ENCODE measurements around the gene GATAD2A.

GATAD2A gene

DNA sequence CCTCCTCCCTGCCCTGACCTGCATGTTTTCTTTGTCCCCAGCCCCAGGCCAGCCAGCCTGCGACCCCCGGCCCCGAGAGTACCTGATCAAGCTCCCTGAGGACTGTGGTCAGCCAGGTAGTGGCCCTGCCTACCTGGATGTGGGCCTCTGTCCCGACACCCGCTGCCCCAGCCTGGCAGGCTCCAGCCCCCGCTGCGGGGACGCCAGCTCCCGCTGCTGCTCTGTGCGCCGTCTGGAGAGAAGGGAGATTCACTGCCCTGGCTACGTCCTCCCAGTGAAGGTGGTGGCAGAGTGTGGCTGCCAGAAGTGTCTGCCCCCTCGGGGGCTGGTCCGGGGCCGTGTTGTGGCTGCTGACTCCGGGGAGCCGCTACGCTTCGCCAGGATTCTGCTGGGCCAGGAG lies 138.2 kb downstream of the GATAD2A start:
- in situ Hi-C loops (cut with MboI; ENCODE audit: low sequenced_read_pairs) = no loop called here

DNA sequence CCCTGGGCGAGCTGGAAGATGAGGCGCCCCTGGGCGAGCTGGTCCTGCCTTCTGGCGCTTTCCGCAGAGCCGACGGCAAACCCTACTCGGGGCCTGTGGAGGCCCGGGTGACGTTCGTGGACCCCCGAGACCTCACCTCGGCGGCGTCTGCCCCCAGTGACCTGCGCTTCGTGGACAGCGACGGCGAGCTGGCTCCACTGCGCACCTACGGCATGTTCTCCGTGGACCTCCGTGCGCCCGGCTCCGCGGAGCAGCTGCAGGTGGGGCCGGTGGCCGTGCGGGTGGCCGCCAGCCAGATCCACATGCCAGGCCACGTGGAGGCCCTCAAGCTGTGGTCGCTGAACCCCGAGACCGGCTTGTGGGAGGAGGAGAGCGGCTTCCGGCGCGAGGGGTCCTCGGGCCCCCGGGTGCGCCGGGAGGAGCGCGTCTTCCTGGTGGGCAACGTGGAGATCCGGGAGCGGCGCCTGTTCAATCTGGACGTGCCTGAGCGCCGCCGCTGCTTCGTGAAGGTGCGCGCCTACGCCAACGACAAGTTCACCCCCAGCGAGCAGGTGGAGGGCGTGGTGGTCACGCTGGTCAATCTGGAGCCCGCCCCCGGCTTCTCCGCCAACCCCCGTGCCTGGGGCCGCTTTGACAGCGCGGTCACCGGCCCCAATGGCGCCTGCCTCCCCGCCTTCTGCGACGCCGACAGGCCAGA lies 138.9 kb downstream of the GATAD2A start:
- in situ Hi-C loops (cut with MboI; ENCODE audit: low sequenced_read_pairs) = no loop called here

DNA sequence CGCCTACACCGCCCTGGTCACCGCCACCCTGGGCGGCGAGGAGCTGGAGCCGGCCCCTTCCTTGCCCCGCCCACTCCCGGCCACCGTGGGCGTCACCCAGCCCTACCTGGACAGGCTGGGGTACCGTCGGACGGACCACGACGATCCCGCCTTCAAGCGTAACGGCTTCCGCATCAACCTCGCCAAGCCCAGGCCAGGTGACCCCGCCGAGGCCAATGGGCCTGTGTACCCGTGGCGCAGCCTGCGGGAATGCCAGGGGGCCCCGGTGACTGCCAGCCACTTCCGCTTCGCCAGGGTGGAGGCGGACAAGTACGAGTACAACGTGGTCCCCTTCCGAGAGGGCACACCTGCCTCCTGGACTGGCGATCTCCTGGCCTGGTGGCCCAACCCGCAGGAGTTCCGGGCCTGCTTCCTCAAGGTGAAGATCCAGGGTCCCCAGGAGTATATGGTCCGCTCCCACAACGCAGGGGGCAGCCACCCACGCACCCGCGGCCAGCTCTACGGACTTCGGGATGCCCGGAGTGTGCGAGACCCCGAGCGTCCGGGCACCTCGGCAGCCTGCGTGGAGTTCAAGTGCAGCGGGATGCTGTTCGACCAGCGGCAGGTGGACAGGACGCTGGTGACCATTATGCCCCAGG lies 139.6 kb downstream of the GATAD2A start:
- in situ Hi-C loops (cut with MboI; ENCODE audit: low sequenced_read_pairs) = no loop called here

DNA sequence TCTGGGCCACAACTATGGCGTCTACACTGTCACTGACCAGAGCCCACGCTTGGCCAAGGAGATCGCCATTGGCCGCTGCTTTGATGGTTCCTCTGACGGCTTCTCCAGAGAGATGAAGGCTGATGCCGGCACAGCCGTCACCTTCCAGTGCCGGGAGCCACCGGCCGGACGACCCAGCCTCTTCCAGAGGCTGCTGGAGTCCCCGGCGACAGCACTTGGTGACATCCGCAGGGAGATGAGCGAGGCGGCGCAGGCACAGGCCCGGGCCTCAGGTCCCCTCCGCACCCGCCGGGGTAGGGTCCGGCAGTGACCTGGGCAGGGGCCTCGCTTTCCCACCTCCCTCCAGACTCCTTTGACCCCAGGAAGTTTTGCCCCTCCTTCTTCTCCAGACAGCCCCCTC lies 140.2 kb downstream of the GATAD2A start:
- in situ Hi-C loops (cut with MboI; ENCODE audit: low sequenced_read_pairs) = no loop called here

DNA sequence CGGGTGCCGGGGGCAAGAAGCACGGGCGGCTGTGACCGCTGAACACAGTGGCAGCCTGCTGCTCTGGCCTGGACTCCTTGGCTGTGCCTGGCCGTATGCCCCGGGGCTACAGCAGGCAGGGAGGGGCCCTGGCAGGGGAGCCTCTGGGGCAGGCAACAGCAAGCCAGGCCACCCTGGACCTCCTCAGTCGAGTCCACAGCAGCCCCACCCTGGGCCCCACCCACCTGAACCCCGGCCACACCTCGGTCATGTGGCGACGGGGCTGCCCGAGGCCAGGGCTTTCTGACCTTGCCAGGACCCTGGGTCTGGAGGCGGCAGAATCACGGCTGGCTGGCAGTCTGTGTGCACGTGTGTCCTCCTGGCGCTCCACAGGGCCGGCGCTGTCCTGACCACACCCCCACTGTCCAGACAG lies 141.3 kb downstream of the GATAD2A start:
- in situ Hi-C loops (cut with MboI; ENCODE audit: low sequenced_read_pairs) = no loop called here

DNA sequence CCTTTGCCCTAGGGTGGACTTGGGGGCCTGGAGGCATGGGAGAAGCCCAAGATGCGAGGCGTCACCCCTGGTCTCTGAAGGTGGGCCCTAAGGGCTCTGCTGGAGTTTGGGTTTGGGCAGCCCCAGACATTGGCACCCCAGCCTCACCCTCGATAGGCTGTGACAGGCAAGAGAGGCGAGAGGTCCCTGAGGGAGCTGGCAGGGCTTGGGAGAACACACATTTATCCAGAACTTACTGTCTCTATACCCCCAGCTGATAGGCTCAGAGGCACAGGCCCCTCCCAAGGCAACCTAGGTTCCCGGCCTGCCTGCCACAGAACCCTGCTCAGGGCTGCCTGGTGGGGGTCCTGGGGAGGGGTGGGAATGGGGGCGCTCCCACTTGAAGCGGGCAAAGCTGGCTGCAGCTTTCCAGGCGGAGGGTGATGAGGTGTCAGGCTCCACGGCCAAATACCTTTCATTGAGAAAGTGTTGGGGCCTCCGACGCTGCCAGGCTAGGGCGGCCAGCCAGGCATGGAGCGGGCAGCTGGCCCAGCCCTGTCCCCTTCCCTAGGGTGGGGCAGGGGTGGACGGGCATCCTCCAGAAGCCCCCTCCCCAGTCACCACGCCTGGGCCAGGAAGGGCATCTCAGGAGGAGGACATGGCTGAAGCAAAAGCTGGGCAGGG lies 142.3 kb downstream of the GATAD2A start:
- in situ Hi-C loops (cut with MboI; ENCODE audit: low sequenced_read_pairs) = no loop called here

DNA sequence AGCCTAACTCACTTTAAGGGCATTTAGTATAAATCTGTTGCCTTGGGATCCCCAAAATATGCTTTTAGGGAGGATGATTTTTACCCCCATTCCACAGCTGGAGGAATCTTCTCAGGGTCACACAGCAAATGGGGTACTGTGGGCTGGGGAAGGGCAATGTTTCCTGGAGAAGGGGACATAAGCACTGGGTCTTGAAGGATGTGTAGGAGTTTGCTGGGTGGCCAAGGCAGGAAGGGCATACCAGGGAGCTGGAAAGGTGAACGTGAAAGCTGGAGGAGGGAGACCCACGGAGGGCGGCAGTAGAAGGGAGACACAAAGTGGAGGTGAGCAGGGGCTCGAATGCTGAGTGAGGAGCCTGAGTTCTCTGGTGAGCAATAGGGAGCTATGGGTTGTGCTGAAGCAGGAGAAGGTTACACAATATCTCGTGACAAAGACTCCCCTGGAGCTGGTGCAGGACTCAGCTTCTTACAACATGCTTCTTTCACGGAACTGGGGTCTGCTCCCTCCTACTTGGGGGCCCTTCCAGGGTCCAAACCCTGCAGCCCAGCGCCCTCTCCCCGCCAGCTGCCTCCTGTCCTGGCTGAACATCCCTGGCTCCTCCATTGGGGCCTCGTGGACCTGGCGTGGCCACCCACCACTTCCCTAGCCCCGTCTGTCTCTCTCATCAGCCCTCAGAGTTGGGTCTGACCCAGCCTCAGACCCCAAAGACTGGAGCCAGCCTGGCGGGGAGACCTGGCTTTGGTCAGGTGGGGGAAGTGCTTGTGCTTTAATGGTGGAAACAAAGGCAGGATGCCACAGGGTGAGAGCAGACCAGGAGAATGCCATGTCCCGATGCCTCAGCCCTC lies 143.7 kb downstream of the GATAD2A start:
- in situ Hi-C loops (cut with MboI; ENCODE audit: low sequenced_read_pairs) = no loop called here

DNA sequence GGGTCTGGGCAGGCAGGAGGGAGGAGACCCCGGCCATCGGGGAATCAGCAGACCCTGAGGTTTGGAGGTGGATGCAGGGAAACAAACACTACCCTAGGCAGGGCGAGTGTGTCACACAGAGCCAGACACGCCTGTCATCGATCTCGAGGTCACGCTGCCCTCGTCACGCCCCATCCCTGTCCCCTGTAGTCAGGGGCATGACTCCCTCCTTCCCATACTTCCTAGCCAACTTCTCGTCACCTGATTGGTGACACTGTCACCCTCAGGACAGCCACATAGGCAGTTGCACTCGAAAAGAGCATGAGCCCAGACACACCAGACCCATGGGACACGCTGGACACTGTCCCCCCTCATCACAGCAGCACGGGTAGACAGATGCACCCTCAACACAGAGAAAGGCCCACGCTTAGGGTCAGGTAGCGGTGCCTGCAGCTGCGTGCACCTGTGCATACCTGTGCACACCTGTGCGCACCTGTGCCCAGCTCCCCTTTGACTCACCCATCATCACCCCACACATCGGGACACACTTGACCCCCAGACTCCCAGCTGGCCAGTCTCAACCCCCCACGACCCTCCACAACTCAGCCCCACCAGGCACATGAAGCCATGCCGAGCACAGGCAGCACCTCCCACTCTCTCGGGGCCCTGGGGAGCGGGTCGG lies 144.5 kb downstream of the GATAD2A start:
- in situ Hi-C loops (cut with MboI; ENCODE audit: low sequenced_read_pairs) = no loop called here

DNA sequence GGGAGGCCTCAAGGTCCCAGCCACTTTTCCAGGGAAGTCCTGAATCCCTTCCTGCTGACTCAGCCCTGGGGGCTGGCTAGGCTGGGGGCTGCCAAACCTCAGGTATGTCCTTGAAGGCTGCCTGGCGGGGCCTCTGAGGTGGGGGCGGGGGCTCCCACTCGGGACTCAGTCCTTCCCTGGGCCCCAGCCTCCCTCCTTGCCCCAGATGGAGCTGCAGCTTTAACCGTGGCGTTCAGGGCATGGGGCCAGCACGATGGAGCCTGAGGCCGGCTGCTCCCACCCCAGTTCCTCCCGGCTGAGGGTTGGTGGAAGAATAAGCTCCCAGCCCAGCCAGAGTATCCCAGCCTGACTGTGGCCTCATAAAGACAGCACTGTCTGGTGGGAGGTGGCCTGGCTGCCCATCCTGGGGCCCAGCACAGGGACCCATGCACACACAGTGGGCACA lies 145.0 kb downstream of the GATAD2A start:
- in situ Hi-C loops (cut with MboI; ENCODE audit: low sequenced_read_pairs) = no loop called here

DNA sequence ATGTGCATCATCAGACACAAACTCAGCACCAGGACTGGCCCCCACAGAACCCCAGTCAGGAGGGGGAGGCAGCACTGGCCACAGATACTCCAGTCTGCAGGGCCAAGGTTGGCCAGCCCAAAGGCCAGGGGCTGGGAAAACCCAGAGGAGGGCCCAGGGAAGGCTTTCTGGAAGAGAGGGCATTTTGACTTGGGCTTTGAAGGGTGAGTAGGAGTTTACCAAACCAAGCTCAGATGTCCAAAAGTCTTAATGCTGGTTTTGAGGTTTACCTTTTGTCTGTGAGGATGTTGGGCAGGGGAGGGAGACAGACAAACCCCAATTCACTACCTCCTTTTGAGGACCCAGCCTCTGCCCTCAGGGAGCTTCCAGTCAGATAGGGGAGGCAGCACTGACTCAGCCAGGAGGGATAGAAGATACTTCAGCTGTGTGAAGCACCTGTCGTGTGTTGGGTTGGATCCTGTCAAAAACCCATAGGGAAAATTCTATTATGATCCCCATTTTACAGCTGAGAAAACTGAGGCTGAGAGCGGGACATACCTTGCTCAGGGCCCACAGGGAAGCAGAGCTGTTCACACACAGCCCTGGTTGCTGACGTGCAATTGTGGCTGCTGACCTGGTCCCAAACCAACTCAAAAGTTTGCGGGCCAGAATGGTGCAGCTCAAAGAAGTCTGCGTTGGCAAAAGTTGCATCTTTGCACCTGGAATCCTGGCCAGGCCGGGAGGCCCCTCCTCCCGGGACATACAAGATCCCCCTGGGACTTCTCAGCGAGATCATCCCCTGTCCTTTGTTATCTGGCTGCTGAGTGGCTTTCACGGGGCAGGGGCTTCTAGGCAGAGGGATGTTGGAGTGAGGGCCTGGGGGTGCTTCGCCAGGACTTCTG lies 145.7 kb downstream of the GATAD2A start:
- in situ Hi-C loops (cut with MboI; ENCODE audit: low sequenced_read_pairs) = no loop called here

DNA sequence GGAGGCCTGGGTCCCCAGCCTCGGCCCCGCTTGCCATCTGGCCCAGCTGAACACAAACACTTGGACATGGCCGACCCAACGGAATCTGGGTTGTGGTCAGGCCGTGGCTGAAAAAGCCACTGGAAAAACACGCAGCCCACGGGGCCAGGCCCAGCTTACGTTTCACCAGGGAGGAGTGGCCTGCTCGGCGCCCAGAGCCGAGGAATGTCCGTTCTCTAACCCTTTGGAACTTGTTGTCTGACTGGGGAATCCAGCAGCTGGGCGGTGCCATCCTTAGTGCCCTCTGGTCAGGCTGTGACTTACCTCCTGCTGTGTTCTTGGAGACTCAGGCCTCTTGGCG lies 146.3 kb downstream of the GATAD2A start:
- in situ Hi-C loops (cut with MboI; ENCODE audit: low sequenced_read_pairs) = no loop called here

DNA sequence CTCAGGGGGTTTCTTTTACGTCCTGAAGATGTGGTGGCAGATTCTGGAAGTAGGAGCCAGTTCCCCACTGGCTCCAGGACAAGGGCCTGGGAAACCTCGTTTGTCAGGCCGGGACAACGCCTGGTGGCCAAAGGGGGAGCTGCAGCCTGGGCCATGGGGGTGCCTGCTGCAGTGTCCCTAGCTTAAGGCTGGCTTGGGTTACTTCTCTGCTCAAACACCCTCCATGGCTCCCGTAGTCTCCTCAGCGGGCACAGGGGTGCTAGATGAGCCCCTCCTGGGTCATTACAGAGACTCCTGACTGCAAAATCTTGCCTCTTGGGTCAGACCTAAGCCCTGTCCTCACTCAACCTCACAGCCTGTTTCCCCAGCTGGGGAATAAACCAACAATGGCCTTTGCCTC lies 147.3 kb downstream of the GATAD2A start:
- in situ Hi-C loops (cut with MboI; ENCODE audit: low sequenced_read_pairs) = no loop called here

DNA sequence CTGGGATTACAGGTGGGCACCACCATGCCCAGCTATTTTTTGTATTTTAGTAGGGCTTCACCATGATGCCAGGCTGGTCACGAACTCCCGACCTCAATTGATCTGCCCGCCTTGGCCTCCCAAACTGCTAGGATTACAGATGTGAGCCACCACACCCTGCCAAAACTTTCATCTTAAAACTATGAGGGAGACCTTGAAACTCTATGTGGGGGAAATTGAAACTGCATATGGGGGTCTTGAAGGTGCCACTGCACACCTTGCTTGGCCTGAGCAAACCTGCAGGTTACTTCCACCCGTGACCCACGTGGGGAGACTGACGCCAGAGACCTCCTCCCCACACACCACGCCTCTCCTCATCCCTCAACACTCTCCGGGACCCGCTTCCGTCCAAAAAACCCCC lies 148.2 kb downstream of the GATAD2A start:
- in situ Hi-C loops (cut with MboI; ENCODE audit: low sequenced_read_pairs) = no loop called here

DNA sequence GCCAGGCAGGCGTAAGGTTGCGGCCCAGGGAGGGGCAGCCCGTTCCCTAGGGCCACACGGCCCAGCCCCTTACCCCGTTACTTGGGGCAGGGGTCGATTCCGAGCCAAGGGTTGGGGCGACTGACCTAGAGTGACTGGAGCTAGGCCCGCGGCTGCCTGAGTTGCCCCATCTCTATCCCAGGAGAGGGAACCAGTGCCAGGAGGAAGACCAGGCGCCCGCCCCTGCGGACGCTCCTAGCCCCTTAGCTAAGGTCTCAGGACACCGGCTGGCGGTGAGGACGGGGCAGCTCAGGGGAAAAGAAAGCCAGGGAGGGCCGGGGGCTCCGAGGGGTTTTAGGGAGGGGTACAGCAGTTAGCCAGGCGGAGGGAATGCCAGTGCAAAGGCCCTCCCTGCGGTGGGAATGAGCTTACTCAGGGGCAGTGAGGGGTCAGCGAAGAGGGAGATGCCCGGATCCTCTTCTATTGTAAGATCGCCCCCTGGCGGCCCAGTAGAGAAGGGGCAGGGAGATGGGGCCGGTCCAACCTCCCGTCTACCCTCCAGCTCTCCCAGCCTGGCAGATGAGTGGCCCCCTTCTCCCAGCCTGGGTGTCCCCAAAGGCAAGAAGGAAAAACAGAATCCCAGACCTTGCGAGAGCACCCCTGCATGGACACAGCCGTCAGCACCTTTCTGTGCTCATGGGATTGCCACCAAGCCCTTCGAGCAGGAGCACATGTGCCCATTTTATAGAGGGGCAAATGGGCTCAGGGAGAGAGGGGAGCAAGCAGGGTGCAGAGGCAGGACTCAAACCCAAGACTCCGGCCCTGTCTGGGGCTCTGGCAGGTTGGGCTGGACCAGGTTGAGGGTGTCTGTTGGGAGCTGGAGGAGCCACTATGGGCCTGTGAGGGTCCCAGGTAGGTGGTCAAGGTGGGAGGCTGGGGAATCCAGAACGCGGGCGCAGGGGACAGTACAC lies 148.9 kb downstream of the GATAD2A start:
- in situ Hi-C loops (cut with MboI; ENCODE audit: low sequenced_read_pairs) = no loop called here

DNA sequence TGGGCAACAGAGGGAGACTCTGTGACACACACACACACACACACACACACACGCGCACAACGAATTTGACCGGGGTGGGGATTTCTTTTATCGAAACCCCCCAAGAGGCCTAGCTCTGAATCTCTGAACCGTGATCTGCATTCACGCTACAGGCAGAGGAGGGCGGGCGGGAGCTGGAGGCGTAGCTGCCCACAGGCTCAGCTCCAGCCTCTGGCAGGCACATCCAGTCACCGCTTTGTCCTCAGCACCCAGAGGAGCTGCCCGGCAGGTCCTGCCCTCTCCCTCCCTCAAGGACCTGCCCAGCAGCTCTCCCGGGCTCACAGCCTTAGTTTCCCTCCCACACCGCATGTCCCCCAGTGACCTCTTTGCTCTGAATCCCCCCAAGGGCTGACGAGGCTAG lies 152.6 kb downstream of the GATAD2A start:
- in situ Hi-C loops (cut with MboI; ENCODE audit: low sequenced_read_pairs) = no loop called here

Measured in hTERT RPE-1 (cell line).